GM12878 (cell line): ENCODE results near the gene TOB2. TPM values are rescaled to one million over a fixed set of nuclear protein-coding genes. Genes with fewer than 3 reads are reported as not detected.

Experiments
- BHLHE40 ChIP-seq, 2 experiments: fragments of 450-650 bp in 1 of 2; IDR thresholded peaks; 2 replicates each; pipeline ENCODE4 v1.6.1; 2011 to 2017; ENCODE audit warnings: low read depth in 2 of 2, borderline replicate concordance in 1 of 2, improper control_type of control experiment in 1 of 2, low read length in 1 of 2, mild to moderate bottlenecking in 1 of 2
- EZH2 ChIP-seq: IDR thresholded peaks from 2 replicates; pipeline ENCODE4 v1.6.1; 2012; ENCODE audit warnings: low read depth, mild to moderate bottlenecking, control low read depth, inconsistent platforms, low read length, borderline replicate concordance; ENCODE audit not compliant: control insufficient read depth
- GABPA ChIP-seq: IDR thresholded peaks from 2 replicates; pipeline ENCODE4 v1.6.1; 2014; ENCODE audit warnings: antibody characterized with exemption, low read depth, mild to moderate bottlenecking, inconsistent platforms
- MEF2A ChIP-seq: IDR thresholded peaks from 2 replicates; pipeline ENCODE4 v1.6.1; 2011; ENCODE audit warnings: low read depth, mild to moderate bottlenecking, low read length, moderate library complexity; ENCODE audit not compliant: insufficient read depth
- NFYB ChIP-seq: IDR thresholded peaks from 2 replicates; pipeline ENCODE4 v1.6.1; 2011; ENCODE audit warnings: low read depth, mild to moderate bottlenecking, low read length, improper control_type of control experiment, moderate library complexity; ENCODE audit not compliant: insufficient read depth
- PAX5 ChIP-seq: IDR thresholded peaks from 2 replicates; pipeline ENCODE4 v1.6.1; 2011; ENCODE audit warnings: low read depth, low read length, borderline replicate concordance
- PKNOX1 ChIP-seq: fragments of 450-650 bp; IDR thresholded peaks from 2 replicates; pipeline ENCODE4 v1.6.1; 2016; ENCODE audit warnings: mild to moderate bottlenecking
- RAD21 ChIP-seq: IDR thresholded peaks from 2 replicates; pipeline ENCODE4 v1.6.1; 2011; ENCODE audit warnings: mild to moderate bottlenecking, low read depth, low read length, moderate library complexity; ENCODE audit not compliant: insufficient read depth
- RCOR1 ChIP-seq: conservative IDR thresholded peaks from 2 replicates; pipeline ENCODE4 v1.6.1; 2012; ENCODE audit warnings: low read depth, low read length, improper control_type of control experiment
- SMC3 ChIP-seq: IDR thresholded peaks from 2 replicates; pipeline ENCODE4 v1.6.1; 2011; ENCODE audit warnings: low read length, improper control_type of control experiment, borderline replicate concordance
- SP1 ChIP-seq: IDR thresholded peaks from one replicate; pipeline ENCODE4 v1.6.1; 2011; ENCODE audit warnings: low read depth, low read length
- STAT1 ChIP-seq: fragments of 450-650 bp; conservative IDR thresholded peaks from 2 replicates; pipeline ENCODE4 v1.6.1; 2014; ENCODE audit warnings: antibody characterized with exemption, mild to moderate bottlenecking
- TAF1 ChIP-seq: IDR thresholded peaks from 2 replicates; pipeline ENCODE4 v1.6.1; 2011; ENCODE audit warnings: mild to moderate bottlenecking, low read depth, low read length, borderline replicate concordance
- YY1 ChIP-seq: IDR thresholded peaks from 2 replicates; pipeline ENCODE4 v1.6.1; 2011; ENCODE audit warnings: low read depth, mild to moderate bottlenecking, low read length
- ZBED1 ChIP-seq: IDR thresholded peaks from 2 replicates; pipeline ENCODE4 v1.6.1; 2016; ENCODE audit warnings: borderline replicate concordance
- polyA plus RNA-seq, 11 experiments: library from polyadenylated mRNA; depleted of rRNA in 4 of 11; unstranded in 6 of 11; stranded (reverse) in 5 of 11; fragments of >200 nt; fragmentation: Nextera tagmentation in 4 of 11; fragmentation: Illumina TruSeq in 1 of 11; extraction: Ambion mirVana in 4 of 11; extraction: Trizol in 1 of 11; gene quantifications; 1 replicate in 1 of 11; 2 replicates in 10 of 11; pipeline versions ENCODE4 v1.2.1 to v1.2.3, GENCODE V29; 2011 to 2016; ENCODE audit warnings: inconsistent platforms in 2 of 11, missing spikeins in 2 of 11, low read depth in 1 of 11
- total RNA-seq, 4 experiments: library from RNA; depleted of rRNA in 3 of 4; stranded (reverse); fragments of >200 nt in 3 of 4; fragmentation: Illumina TruSeq in 1 of 4; extraction: Trizol in 1 of 4; gene quantifications; 2 replicates each; pipeline versions ENCODE4 v1.2.1 to v1.2.3, GENCODE V29; 2013 to 2021
- TF ChIP-seq, protein P1 (sequence below): fragments of 150-350 bp; IDR thresholded peaks from 2 replicates; pipeline ENCODE4 v1.6.1; 2016; ENCODE audit warnings: low read depth, low read length
- TF ChIP-seq, protein P2 (sequence below): fragments of 450-650 bp; IDR thresholded peaks from 2 replicates; pipeline ENCODE4 v1.6.1; 2017; ENCODE audit warnings: mild to moderate bottlenecking, low read depth, inconsistent platforms; ENCODE audit not compliant: poor library complexity, severe bottlenecking

TOB2 gene
- total and polyA plus RNA-seq, 10 of the 15 experiments (the other 5 are each of a cell fraction or from before 2014, with no cell fraction given): 4.5 to 32.0 (median 15.1) TPM

DNA sequence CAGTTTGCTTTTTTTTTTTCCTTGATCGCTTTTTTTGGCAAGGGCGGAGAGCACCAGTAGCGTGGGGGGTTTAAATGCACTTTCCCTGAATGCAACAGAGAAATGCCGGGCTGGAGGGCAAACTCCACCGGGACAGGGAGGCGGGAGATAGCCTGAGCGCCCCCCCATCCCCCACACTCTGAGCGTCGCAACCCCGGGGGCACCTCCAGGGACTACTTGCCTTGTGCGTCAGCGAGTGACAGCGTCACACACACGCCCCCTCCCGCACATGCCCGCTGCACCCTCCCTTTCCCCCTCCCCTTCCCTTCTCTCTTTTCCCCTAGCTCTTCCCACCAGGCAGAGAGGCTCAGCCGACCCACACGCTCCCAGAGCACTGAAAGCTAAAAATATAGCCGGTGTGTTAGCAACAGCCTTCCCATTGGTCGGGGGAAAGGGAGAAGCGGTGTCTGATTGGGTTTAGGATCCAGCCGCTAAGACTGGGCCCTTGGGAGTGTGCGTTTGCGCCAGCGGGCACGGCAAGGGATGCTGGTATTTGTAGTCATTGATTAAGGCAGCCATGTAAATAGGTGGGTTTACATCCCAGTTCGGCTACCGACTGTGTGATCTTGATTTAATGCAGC, 1.7 kb upstream of the TOB2 start (continued):
- TF ChIP-seq YY1: peak; percentile 97
- TF ChIP-seq, protein P1, sequence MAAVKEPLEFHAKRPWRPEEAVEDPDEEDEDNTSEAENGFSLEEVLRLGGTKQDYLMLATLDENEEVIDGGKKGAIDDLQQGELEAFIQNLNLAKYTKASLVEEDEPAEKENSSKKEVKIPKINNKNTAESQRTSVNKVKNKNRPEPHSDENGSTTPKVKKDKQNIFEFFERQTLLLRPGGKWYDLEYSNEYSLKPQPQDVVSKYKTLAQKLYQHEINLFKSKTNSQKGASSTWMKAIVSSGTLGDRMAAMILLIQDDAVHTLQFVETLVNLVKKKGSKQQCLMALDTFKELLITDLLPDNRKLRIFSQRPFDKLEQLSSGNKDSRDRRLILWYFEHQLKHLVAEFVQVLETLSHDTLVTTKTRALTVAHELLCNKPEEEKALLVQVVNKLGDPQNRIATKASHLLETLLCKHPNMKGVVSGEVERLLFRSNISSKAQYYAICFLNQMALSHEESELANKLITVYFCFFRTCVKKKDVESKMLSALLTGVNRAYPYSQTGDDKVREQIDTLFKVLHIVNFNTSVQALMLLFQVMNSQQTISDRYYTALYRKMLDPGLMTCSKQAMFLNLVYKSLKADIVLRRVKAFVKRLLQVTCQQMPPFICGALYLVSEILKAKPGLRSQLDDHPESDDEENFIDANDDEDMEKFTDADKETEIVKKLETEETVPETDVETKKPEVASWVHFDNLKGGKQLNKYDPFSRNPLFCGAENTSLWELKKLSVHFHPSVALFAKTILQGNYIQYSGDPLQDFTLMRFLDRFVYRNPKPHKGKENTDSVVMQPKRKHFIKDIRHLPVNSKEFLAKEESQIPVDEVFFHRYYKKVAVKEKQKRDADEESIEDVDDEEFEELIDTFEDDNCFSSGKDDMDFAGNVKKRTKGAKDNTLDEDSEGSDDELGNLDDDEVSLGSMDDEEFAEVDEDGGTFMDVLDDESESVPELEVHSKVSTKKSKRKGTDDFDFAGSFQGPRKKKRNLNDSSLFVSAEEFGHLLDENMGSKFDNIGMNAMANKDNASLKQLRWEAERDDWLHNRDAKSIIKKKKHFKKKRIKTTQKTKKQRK: no peak
- TF ChIP-seq, protein P2, sequence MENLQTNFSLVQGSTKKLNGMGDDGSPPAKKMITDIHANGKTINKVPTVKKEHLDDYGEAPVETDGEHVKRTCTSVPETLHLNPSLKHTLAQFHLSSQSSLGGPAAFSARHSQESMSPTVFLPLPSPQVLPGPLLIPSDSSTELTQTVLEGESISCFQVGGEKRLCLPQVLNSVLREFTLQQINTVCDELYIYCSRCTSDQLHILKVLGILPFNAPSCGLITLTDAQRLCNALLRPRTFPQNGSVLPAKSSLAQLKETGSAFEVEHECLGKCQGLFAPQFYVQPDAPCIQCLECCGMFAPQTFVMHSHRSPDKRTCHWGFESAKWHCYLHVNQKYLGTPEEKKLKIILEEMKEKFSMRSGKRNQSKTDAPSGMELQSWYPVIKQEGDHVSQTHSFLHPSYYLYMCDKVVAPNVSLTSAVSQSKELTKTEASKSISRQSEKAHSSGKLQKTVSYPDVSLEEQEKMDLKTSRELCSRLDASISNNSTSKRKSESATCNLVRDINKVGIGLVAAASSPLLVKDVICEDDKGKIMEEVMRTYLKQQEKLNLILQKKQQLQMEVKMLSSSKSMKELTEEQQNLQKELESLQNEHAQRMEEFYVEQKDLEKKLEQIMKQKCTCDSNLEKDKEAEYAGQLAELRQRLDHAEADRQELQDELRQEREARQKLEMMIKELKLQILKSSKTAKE: peak; percentile 43
- TF ChIP-seq EZH2: no peak
- no peak for TF ChIP-seq RCOR1
- TF ChIP-seq RAD21: no peak
- TF ChIP-seq SMC3: peak; percentile 7; the same call in 1 of the 2 replicates
- no peak; the same call in 1 of the 2 replicates for TF ChIP-seq STAT1
- peak; percentile 88 to 89 for TF ChIP-seq BHLHE40 (IDR thresholded peaks at IDR 0.05; ENCODE audit: borderline replicate concordance in 1 of 2, low read depth in 2 of 2, low read length in 1 of 2)
- TF ChIP-seq GABPA: no peak
- TF ChIP-seq PKNOX1: peak; percentile 78
- peak; percentile 77 for TF ChIP-seq TAF1
- TF ChIP-seq SP1: peak; percentile 73
- peak; percentile 94 for TF ChIP-seq MEF2A
- TF ChIP-seq NFYB: peak; percentile 87
- peak; percentile 45; the same call in 1 of the 2 replicates for TF ChIP-seq PAX5
- 0 out of 2 replicates have a peak, but pooled peaks have one; percentile 29 for TF ChIP-seq ZBED1
- TF ChIP-seq, all 136 proteins: peak for 48
